ENCODE results near the gene NANS.

The NANS gene

DNA sequence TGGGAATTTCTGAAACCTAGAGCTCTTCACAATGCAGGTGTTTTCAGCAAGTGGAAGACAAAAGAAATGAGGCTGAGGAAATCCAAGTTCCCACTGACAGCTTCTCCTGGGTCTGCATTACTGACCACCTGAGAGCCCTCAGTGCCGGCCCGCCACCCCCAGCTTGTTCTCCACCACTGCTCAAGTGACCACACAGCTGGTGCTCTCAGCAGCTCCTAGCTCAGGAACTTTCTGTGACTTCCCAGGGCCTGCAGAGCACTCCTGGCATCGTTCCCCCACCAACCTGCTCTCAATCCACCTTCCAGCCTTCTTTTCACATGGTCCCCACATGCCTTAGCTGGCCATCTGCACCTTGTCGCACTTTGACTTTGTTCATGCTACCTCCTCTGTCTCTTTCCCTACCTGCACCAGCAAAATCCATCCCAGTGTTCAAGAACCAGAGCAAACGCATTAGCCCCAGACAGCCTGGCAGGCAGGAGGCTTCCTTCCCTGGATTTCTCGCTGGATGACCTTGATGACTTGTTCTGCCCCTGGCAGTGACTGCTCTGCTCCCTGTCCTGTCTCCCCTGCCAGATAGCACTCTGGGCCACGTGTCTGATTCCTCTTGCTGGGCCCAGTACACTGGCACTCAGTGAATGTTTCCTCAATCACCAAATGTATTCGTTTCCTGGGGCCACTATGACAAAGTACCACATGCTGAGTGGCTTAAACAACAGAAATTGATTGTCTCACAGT, 35.1 kb upstream of the NANS start:
- H3K4me3 ChIP-seq (ENCODE audit: low read depth, low read length), result no peak overlapping the region
- TF ChIP-seq, protein P1, sequence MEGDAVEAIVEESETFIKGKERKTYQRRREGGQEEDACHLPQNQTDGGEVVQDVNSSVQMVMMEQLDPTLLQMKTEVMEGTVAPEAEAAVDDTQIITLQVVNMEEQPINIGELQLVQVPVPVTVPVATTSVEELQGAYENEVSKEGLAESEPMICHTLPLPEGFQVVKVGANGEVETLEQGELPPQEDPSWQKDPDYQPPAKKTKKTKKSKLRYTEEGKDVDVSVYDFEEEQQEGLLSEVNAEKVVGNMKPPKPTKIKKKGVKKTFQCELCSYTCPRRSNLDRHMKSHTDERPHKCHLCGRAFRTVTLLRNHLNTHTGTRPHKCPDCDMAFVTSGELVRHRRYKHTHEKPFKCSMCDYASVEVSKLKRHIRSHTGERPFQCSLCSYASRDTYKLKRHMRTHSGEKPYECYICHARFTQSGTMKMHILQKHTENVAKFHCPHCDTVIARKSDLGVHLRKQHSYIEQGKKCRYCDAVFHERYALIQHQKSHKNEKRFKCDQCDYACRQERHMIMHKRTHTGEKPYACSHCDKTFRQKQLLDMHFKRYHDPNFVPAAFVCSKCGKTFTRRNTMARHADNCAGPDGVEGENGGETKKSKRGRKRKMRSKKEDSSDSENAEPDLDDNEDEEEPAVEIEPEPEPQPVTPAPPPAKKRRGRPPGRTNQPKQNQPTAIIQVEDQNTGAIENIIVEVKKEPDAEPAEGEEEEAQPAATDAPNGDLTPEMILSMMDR (conservative IDR thresholded peaks at IDR 0.05; ENCODE audit: low read depth, low read length), result no peak
- DNase-seq (ENCODE audit: low read depth), result no peak

DNA sequence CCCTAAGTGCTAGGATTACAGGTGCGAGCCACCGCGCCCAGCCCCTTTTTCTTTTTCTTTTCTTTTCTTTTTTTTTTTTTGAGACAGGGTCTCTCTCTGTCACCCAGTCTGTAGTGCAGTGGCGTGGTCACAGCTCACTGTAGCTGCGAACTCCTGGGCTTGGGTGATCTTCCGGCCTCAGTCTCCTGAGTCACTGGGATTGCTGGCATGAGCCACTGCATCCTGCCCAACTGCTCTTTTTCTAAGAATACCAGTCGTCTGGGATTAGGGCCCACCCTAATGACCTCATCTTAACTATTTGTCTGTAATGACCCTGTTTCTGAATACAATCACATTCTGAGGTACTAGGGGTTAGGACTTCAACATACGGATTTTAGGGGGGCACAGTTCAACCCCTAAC, 34.1 kb upstream of the NANS start:
- DNase-seq (ENCODE audit: low read depth), result no peak
- H3K4me3 ChIP-seq (ENCODE audit: low read depth, low read length), result no peak overlapping the region
- TF ChIP-seq, protein P1 (conservative IDR thresholded peaks at IDR 0.05; ENCODE audit: low read depth, low read length), result no peak

DNA sequence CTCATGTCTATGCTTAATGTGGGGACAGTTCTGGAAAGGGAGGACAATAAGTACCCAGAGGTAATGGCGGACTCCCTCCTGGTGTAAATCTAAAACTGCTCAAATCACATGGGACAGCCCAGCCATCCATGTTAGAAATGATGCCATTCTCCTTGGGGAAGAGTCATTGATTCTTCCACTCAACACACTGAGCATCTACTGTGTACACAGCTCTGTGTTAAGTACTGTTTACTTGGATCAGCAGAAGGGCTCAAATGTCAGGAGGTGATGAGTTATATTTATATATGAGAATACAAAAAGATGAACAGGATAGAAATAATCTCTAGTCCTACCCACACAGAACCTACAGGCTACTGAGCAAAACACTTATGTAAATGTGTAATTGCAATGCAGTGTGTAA, 31.8 kb upstream of the NANS start:
- DNase-seq (ENCODE audit: low read depth), result no peak
- no peak overlapping the region for H3K4me3 ChIP-seq (ENCODE audit: low read depth, low read length)

DNA sequence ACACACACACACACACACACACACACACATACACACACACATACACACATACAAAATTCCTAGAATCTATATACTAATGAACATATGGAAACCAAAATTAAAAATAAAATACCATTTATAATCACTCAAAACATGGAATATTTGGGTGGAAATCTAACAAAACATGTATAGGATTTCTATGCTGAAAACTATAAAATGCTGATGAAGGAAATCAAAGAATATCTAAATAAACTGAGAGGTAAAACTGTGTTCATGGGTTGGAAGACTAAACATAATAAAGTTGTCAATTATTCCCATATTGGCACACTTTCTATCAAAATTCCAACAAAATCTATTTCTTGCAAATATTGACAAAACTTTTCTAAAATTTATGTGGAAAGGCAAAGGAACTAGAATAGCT, 25.4 kb upstream of the NANS start:
- TF ChIP-seq, protein P1 (conservative IDR thresholded peaks at IDR 0.05; ENCODE audit: low read depth, low read length), result no peak
- no peak overlapping the region for H3K4me3 ChIP-seq (ENCODE audit: low read depth, low read length)
- no peak for DNase-seq (ENCODE audit: low read depth)

More for the DNA sequence above, 31.8 kb upstream of the NANS start:
- TF ChIP-seq, protein P1 (conservative IDR thresholded peaks at IDR 0.05; ENCODE audit: low read depth, low read length), result no peak

DNA sequence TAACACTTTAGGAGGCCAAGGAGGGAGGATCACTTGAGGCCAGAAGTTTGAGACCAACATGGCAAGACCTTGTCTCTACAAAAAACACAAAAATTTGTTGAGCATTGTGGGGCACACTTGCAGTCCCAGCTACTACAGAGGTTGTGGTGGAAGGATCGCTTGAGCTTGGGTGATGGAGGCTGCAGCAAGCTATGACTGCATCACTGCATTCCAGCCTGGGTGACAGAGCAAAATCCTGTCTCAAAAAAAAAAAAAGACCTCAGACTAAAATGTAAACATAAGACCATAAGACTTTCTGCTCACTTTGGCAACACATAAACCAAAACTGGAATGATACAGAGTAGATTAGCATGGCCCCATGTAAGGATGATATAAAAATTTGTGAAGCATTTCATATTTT, 24.6 kb upstream of the NANS start:
- DNase-seq (ENCODE audit: low read depth), result peak; percentile 50
- TF ChIP-seq, protein P1 (conservative IDR thresholded peaks at IDR 0.05; ENCODE audit: low read depth, low read length), result no peak

DNA sequence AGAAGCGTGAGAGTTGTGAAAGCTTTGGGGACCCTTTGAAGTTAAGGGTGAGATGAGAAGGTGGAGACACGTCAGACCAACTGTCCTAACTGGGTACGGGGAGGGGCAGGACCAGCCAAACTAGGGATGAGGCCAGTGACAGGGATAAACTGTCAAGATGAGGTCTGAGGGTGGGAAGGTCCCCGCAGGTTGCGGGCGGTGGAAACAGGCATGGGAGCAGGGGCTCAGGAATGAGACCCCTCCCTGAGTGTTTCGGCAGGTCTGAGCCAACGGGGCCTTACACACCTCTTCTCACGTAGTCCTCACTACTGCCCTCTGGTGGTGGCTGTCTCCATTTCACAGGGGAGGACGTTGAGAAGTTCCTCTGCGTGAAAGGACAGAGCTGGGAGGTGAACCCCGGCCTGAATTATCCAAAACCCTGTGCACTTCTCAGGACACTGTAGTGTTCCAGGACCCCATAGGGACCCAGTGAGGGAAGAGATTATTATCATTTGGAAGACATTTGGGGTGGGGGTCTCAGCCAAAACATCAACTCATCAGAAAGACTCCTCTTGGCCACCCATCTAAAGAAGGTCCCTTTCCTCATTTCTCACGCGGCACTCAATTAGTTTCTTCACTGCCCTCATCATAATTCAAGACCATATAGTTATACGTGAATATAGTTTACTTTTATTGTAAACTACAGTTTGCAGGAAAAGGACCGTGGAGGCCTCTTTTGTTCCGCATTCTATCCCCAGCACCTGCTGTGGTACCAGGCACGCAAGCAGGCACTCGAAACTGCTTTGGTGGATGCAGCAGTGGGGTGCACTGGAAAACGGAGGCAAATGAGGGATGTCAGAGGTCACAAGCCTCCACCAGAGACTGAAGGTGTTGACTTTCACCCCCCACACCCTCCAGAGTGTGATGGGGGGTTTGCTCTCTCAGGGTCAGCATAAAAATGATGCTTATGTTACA, 21.7 kb upstream of the NANS start:
- TF ChIP-seq, protein P1 (conservative IDR thresholded peaks at IDR 0.05; ENCODE audit: low read depth, low read length), result peak; percentile 88
- H3K4me3 ChIP-seq (ENCODE audit: low read depth, low read length), result no peak overlapping the region
- DNase-seq (ENCODE audit: low read depth), result peak; percentile 85

More for the DNA sequence above, 24.6 kb upstream of the NANS start:
- no peak overlapping the region for H3K4me3 ChIP-seq (ENCODE audit: low read depth, low read length)

Measured in choroid plexus epithelial cell (primary cell).